Liver (tissue), 3 donors: Measurements from ENCODE around the gene FYCO1.

Experiments used
- ATF3 ChIP-seq: IDR thresholded peaks from 2 replicates; pipeline ENCODE4 v1.6.1; 2016; ENCODE audit warnings: antibody characterized with exemption
- CTCF ChIP-seq: fragments of 150-350 bp; IDR thresholded peaks from 2 replicates; pipeline ENCODE4 v1.5.1; 2017; ENCODE audit warnings: improper control_type of control experiment, low read depth, low read length; ENCODE audit not compliant: missing input control
- FOXA1 ChIP-seq: IDR thresholded peaks from 2 replicates; pipeline ENCODE4 v1.6.1; 2016; ENCODE audit warnings: antibody characterized with exemption
- MAX ChIP-seq: IDR thresholded peaks from 2 replicates; pipeline ENCODE4 v1.6.1; 2016; ENCODE audit warnings: antibody characterized with exemption
- SP1 ChIP-seq: IDR thresholded peaks from 2 replicates; pipeline ENCODE4 v1.6.1; 2018; ENCODE audit warnings: antibody characterized with exemption, mild to moderate bottlenecking
- TAF1 ChIP-seq: conservative IDR thresholded peaks from 2 replicates; pipeline ENCODE4 v1.6.1; 2016; ENCODE audit warnings: antibody characterized with exemption, mild to moderate bottlenecking
- donor health status: healthy.
- donor health status: healthy.

- no peak for TF ChIP-seq CTCF
- TF ChIP-seq TAF1: no peak
- no peak for TF ChIP-seq FOXA1
- TF ChIP-seq ATF3: no peak
- TF ChIP-seq SP1: no peak
- TF ChIP-seq MAX: no peak
Observed at GRCh38 chr3:45869638-45870037, 126.0 kb downstream of the FYCO1 start.
